Mucosa of stomach (tissue), 1 donor: ENCODE results near the gene MACROH2A2.
"Not testable (repeated sequence)": the region's sequence is repeated elsewhere in the genome, so short reads cannot be mapped to it uniquely, and the experiment has no call there.

ENCODE experiments used
- H3K27me3 ChIP-seq: one replicate; pipeline ENCODE4 v1.7.0; 2013; ENCODE audit warnings: mild to moderate bottlenecking, low read length; ENCODE audit not compliant: control insufficient read depth, insufficient read depth
- H3K36me3 ChIP-seq: one replicate; pipeline ENCODE4 v1.7.0; 2013; ENCODE audit warnings: low read length; ENCODE audit not compliant: control insufficient read depth, insufficient read depth
- H3K4me1 ChIP-seq: one replicate; pipeline ENCODE4 v1.7.0; 2013; ENCODE audit warnings: mild to moderate bottlenecking, low read length; ENCODE audit not compliant: control insufficient read depth, insufficient read depth
- H3K4me3 ChIP-seq: one replicate; pipeline ENCODE4 v1.7.0; 2013; ENCODE audit warnings: low read length
- H3K9ac ChIP-seq: one replicate; pipeline ENCODE4 v1.7.0; 2013; ENCODE audit warnings: mild to moderate bottlenecking, low read length, moderate library complexity
- H3K9me3 ChIP-seq: one replicate; pipeline ENCODE4 v1.7.0; 2013; ENCODE audit warnings: mild to moderate bottlenecking, low read length, moderate library complexity; ENCODE audit not compliant: control insufficient read depth
- donor health status: Pancreatic carcinoma.

The MACROH2A2 gene

GRCh38 chr10:70070834-70071233 is 18.2 kb downstream of the MACROH2A2 start:
- Histone ChIP-seq H3K4me3 (no peak overlapping the region), H3K9ac (no peak overlapping the region), H3K36me3 (no peaks in the 10 kb centered on the region), H3K9me3 (no peaks in the 10 kb centered on the region), H3K4me1 (no peaks in the 10 kb centered on the region), H3K27me3 (no peaks in the 10 kb centered on the region)

GRCh38 chr10:70074165-70074564 is 21.5 kb downstream of the MACROH2A2 start:
- Histone ChIP-seq H3K4me1 (no peaks in the 10 kb centered on the region), H3K9me3 (no peaks in the 10 kb centered on the region), H3K27me3 (no peaks in the 10 kb centered on the region), H3K36me3 (no peaks in the 10 kb centered on the region), H3K9ac (no peak overlapping the region), H3K4me3 (no peak overlapping the region)

- H3K9ac ChIP-seq, result no peak overlapping the region
- no peak overlapping the region for H3K4me3 ChIP-seq
- no peaks in the 10 kb centered on the region for H3K9me3 ChIP-seq
- H3K36me3 ChIP-seq, result no peaks in the 10 kb centered on the region
- H3K4me1 ChIP-seq, result no peaks in the 10 kb centered on the region
- H3K27me3 ChIP-seq, result no peaks in the 10 kb centered on the region
Observed at GRCh38 chr10:70074971-70075370, 22.3 kb downstream of the MACROH2A2 start.

GRCh38 chr10:70078329-70078728 is 25.7 kb downstream of the MACROH2A2 start:
- Histone ChIP-seq H3K9me3 (no peaks in the 10 kb centered on the region), H3K9ac (no peak overlapping the region), H3K36me3 (no peaks in the 10 kb centered on the region), H3K27me3 (no peaks in the 10 kb centered on the region), H3K4me3 (no peak overlapping the region), H3K4me1 (no peaks in the 10 kb centered on the region)

GRCh38 chr10:70078937-70079336 is 26.3 kb downstream of the MACROH2A2 start:
- H3K9me3 ChIP-seq, result no peaks in the 10 kb centered on the region
- no peaks in the 10 kb centered on the region for H3K36me3 ChIP-seq
- H3K27me3 ChIP-seq, result no peaks in the 10 kb centered on the region
- no peak overlapping the region for H3K4me3 ChIP-seq
- no peaks in the 10 kb centered on the region for H3K4me1 ChIP-seq
- H3K9ac ChIP-seq, result no peak overlapping the region

- not testable (repeated sequence) for H3K27me3 ChIP-seq, H3K9ac ChIP-seq, H3K4me3 ChIP-seq, H3K9me3 ChIP-seq, H3K36me3 ChIP-seq, H3K4me1 ChIP-seq
Observed at GRCh38 chr10:70080789-70081188, 28.1 kb downstream of the MACROH2A2 start.

- H3K27me3 ChIP-seq, result no peaks in the 10 kb centered on the region
- no peak overlapping the region for H3K4me3 ChIP-seq
- H3K4me1 ChIP-seq, result no peaks in the 10 kb centered on the region
- no peaks in the 10 kb centered on the region for H3K9me3 ChIP-seq
- no peaks in the 10 kb centered on the region for H3K36me3 ChIP-seq
- no peak overlapping the region for H3K9ac ChIP-seq
Observed at GRCh38 chr10:70084189-70084588, 31.5 kb downstream of the MACROH2A2 start.

- no peaks in the 10 kb centered on the region for H3K36me3 ChIP-seq
- H3K4me1 ChIP-seq, result no peaks in the 10 kb centered on the region
- no peaks in the 10 kb centered on the region for H3K27me3 ChIP-seq
- H3K9me3 ChIP-seq, result no peaks in the 10 kb centered on the region
- no peak overlapping the region for H3K9ac ChIP-seq
- no peak overlapping the region for H3K4me3 ChIP-seq
Observed at GRCh38 chr10:70085975-70086613, 33.4 kb downstream of the MACROH2A2 start.

GRCh38 chr10:70087616-70088307 is 35.1 kb downstream of the MACROH2A2 start:
- no peaks in the 10 kb centered on the region for H3K9me3 ChIP-seq

GRCh38 chr10:70088308-70088698 is 35.7 kb downstream of the MACROH2A2 start:
- Histone ChIP-seq H3K4me1 (no peaks in the 10 kb centered on the region), H3K9me3 (no peaks in the 10 kb centered on the region), H3K4me3 (no peak overlapping the region), H3K27me3 (no peaks in the 10 kb centered on the region), H3K36me3 (no peaks in the 10 kb centered on the region), H3K9ac (no peak overlapping the region)

More at GRCh38 chr10:70087616-70088307, 35.1 kb downstream of the MACROH2A2 start:
- H3K4me1 ChIP-seq, result no peaks in the 10 kb centered on the region
- no peaks in the 10 kb centered on the region for H3K27me3 ChIP-seq
- H3K36me3 ChIP-seq, result no peaks in the 10 kb centered on the region
- H3K4me3 ChIP-seq, result no peak overlapping the region
- H3K9ac ChIP-seq, result no peak overlapping the region

- Histone ChIP-seq H3K27me3 (no peaks in the 10 kb centered on the region), H3K9me3 (no peaks in the 10 kb centered on the region), H3K36me3 (no peaks in the 10 kb centered on the region), H3K9ac (no peak overlapping the region), H3K4me1 (no peaks in the 10 kb centered on the region), H3K4me3 (no peak overlapping the region)
Observed at GRCh38 chr10:70090013-70090412, 37.4 kb downstream of the MACROH2A2 start.

GRCh38 chr10:70090951-70091350 is 38.3 kb downstream of the MACROH2A2 start:
- no peaks in the 10 kb centered on the region for H3K27me3 ChIP-seq
- H3K9ac ChIP-seq, result no peak overlapping the region
- no peaks in the 10 kb centered on the region for H3K36me3 ChIP-seq
- H3K4me3 ChIP-seq, result no peak overlapping the region
- no peaks in the 10 kb centered on the region for H3K9me3 ChIP-seq
- no peaks in the 10 kb centered on the region for H3K4me1 ChIP-seq
